K562 (cell line): ENCODE results near the gene HAUS7. TPM values are rescaled to one million over a fixed set of nuclear protein-coding genes. Genes with fewer than 3 reads are reported as not detected.

Experiments
- CREM ChIP-seq: IDR thresholded peaks from 2 replicates; pipeline ENCODE4 v1.6.1; 2014; ENCODE audit warnings: antibody characterized with exemption, low read depth
- CTBP1 ChIP-seq: fragments of 450-650 bp; IDR thresholded peaks from 2 replicates; pipeline ENCODE4 v1.6.1; 2016; ENCODE audit warnings: borderline replicate concordance
- CTCF ChIP-seq, 3 experiments: IDR thresholded peaks in 2 of 3; conservative IDR thresholded peaks in 1 of 3; 2 replicates each; pipeline ENCODE4 v1.5.1; 2011 to 2012; ENCODE audit warnings: low read length in 3 of 3, mild to moderate bottlenecking in 3 of 3, control low read depth in 2 of 3, improper control_type of control experiment in 1 of 3, inconsistent platforms in 1 of 3, low read depth in 1 of 3, mixed read lengths in 1 of 3, moderate library complexity in 1 of 3; ENCODE audit not compliant: insufficient read depth in 2 of 3
- HDAC1 ChIP-seq, 2 experiments: fragments of 450-650 bp; IDR thresholded peaks; 2 replicates each; pipeline ENCODE4 v1.6.1; 2016 to 2017; ENCODE audit warnings: inconsistent platforms in 1 of 2, mild to moderate bottlenecking in 1 of 2, moderate library complexity in 1 of 2
- HNRNPH1 ChIP-seq: fragments of 200-400 bp; formaldehyde crosslinking; optimal IDR thresholded peaks from 2 replicates; pipeline ENCODE3; 2017; ENCODE audit warnings: low read depth, mild to moderate bottlenecking, low read length, moderate library complexity
- MAZ ChIP-seq, 2 experiments: fragments of 450-650 bp in 1 of 2; sonication (generic) in 1 of 2; formaldehyde crosslinking; IDR thresholded peaks in 1 of 2; conservative IDR thresholded peaks in 1 of 2; 2 replicates each; pipeline versions ENCODE4 v1.4.0 to v1.5.0; 2020; ENCODE audit warnings: mild to moderate bottlenecking in 1 of 2, missing genetic modification reagents in 1 of 2
- NR2C2 ChIP-seq, 2 experiments: fragments of 200-800 bp in 1 of 2; sonication (Bioruptor generic) in 1 of 2; sonication (generic) in 1 of 2; formaldehyde crosslinking in 1 of 2; IDR thresholded peaks; 2 replicates each; pipeline versions ENCODE4 v1.6.1 to v1.8.0; 2016 to 2022; ENCODE audit warnings: mild to moderate bottlenecking in 1 of 2, missing compliant biosample characterization in 1 of 2, missing genetic modification characterization in 1 of 2, missing genetic modification reagents in 1 of 2
- NR2F6 ChIP-seq: fragments of 450-650 bp; formaldehyde crosslinking; IDR thresholded peaks from 2 replicates; pipeline ENCODE4 v1.4.0; 2020; ENCODE audit warnings: mild to moderate bottlenecking
- NRF1 ChIP-seq, 2 experiments: fragments of 450-650 bp; IDR thresholded peaks in 1 of 2; conservative IDR thresholded peaks in 1 of 2; 2 replicates each; pipeline ENCODE4 v1.6.1; 2014; ENCODE audit warnings: mild to moderate bottlenecking in 2 of 2
- RAD21 ChIP-seq, 2 experiments: fragments of 250-450 bp in 1 of 2; fragments of 450-650 bp in 1 of 2; sonication (Bioruptor Pico) in 1 of 2; formaldehyde crosslinking in 1 of 2; IDR thresholded peaks in 1 of 2; conservative IDR thresholded peaks in 1 of 2; 2 replicates each; pipeline versions ENCODE4 v1.4.0 to v1.8.0; 2020 to 2022; ENCODE audit warnings: mild to moderate bottlenecking in 2 of 2, moderate library complexity in 1 of 2
- THRAP3 ChIP-seq: fragments of 450-650 bp; IDR thresholded peaks from 2 replicates; pipeline ENCODE4 v1.6.1; 2016; ENCODE audit warnings: mild to moderate bottlenecking, inconsistent platforms, borderline replicate concordance
- YY1 ChIP-seq, 3 experiments: IDR thresholded peaks; 2 replicates each; pipeline ENCODE4 v1.6.1; 2011; ENCODE audit warnings: low read length in 2 of 3, mild to moderate bottlenecking in 2 of 3, moderate library complexity in 2 of 3, borderline replicate concordance in 1 of 3, control low read depth in 1 of 3, low read depth in 1 of 3; ENCODE audit not compliant: insufficient read depth in 3 of 3, insufficient replicate concordance in 2 of 3, control insufficient read depth in 1 of 3, insufficient read length in 1 of 3; ENCODE audit errors: extremely low read depth in 1 of 3
- ZKSCAN1 ChIP-seq: fragments of 150-350 bp; IDR thresholded peaks from 2 replicates; pipeline ENCODE4 v1.6.1; 2016; ENCODE audit warnings: low read depth, low read length
- ZNF253 ChIP-seq: fragments of 250-450 bp; sonication (Bioruptor Pico); conservative IDR thresholded peaks from 2 replicates; pipeline ENCODE4 v1.6.1; 2021; ENCODE audit warnings: mild to moderate bottlenecking
- ZNF740 ChIP-seq, 3 experiments: fragments of 200-800 bp in 1 of 3; sonication (Bioruptor generic) in 1 of 3; sonication (generic) in 1 of 3; formaldehyde crosslinking in 1 of 3; IDR thresholded peaks; 2 replicates each; pipeline versions ENCODE4 v1.6.1 to v1.8.0; 2016 to 2022; ENCODE audit warnings: mild to moderate bottlenecking in 2 of 3, missing compliant biosample characterization in 2 of 3, missing genetic modification characterization in 2 of 3, missing genetic modification reagents in 1 of 3
- polyA plus RNA-seq, 8 experiments: library from polyadenylated mRNA; depleted of rRNA in 4 of 8; stranded (reverse) in 5 of 8; unstranded in 3 of 8; fragments of >200 nt; fragmentation: Nextera tagmentation in 2 of 8; fragmentation: Illumina TruSeq in 1 of 8; extraction: Ambion mirVana in 2 of 8; extraction: Trizol in 1 of 8; gene quantifications; 2 replicates each; pipeline versions ENCODE4 v1.2.1 to v1.2.3, GENCODE V29; 2011 to 2014; ENCODE audit warnings: inconsistent platforms in 1 of 8, missing spikeins in 1 of 8
- total RNA-seq, 7 experiments: library from RNA; depleted of rRNA in 6 of 7; stranded (reverse); fragments of >200 nt in 6 of 7; fragmentation: Illumina TruSeq in 2 of 7; extraction: Trizol in 2 of 7; gene quantifications; 2 replicates each; pipeline versions ENCODE4 v1.2.1 to v1.2.3, GENCODE V29; 2011 to 2021; ENCODE audit warnings: low replicate concordance in 1 of 7

The HAUS7 gene
- total and polyA plus RNA-seq, 9 of the 15 experiments (the other 6 are each of a cell fraction or from before 2014, with no cell fraction given): 10.0 to 94.9 (median 48.8) TPM

- TF ChIP-seq CTCF (IDR thresholded peaks at IDR 0.05 in 2 of 3, conservative IDR thresholded peaks at IDR 0.05 in 1 of 3; ENCODE audit: insufficient read depth in 2 of 3, low read depth in 1 of 3, low read length in 3 of 3) (peak; percentile 87 to 96 (median 93)), NR2F6 (CRISPR knock-in tag) (no peak), HNRNPH1 (no peak), RAD21 (CRISPR knock-in tag; conservative IDR thresholded peaks at IDR 0.05 in 1 of 2, IDR thresholded peaks at IDR 0.05 in 1 of 2) (peak; percentile 76 to 89), ZNF740 (CRISPR knock-in tag; IDR thresholded peaks at IDR 0.05) (peak; percentile 92), ZNF740 (tag; IDR thresholded peaks at IDR 0.05) (peak in 1 of 2 experiments; percentile 28; a peak in 1 of 4 replicates), HDAC1 (IDR thresholded peaks at IDR 0.05) (no peak), YY1 (IDR thresholded peaks at IDR 0.05; ENCODE audit: borderline replicate concordance in 1 of 3, control insufficient read depth in 1 of 3, extremely low read depth in 1 of 3, insufficient read depth in 3 of 3, insufficient read length in 1 of 3, insufficient replicate concordance in 2 of 3, low read depth in 1 of 3, low read length in 2 of 3) (peak in 1 of 3 experiments; percentile 29), THRAP3 (no peak), CREM (0 out of 2 replicates have a peak, but pooled peaks have one; percentile 16), ZKSCAN1 (0 out of 2 replicates have a peak, but pooled peaks have one; percentile 14), MAZ (CRISPR knock-in tag; conservative IDR thresholded peaks at IDR 0.05 in 1 of 2, IDR thresholded peaks at IDR 0.05 in 1 of 2) (0 out of 4 replicates have a peak, but pooled peaks of 1 of the 2 experiments have one; percentile 42), NRF1 (conservative IDR thresholded peaks at IDR 0.05 in 1 of 2, IDR thresholded peaks at IDR 0.05 in 1 of 2) (peak in 1 of 2 experiments; percentile 28; a peak in 1 of 4 replicates), CTBP1 (peak; percentile 41; the same call in 1 of the 2 replicates), ZNF253 (CRISPR knock-in tag) (no peak), NR2C2 (CRISPR knock-in tag; IDR thresholded peaks at IDR 0.05) (no peak), NR2C2 (tag; IDR thresholded peaks at IDR 0.05) (no peak)
These were observed 37.3 kb upstream of the HAUS7 start (continued) for GRCh38 chrX:153507484-153508178.
